Measurements from ENCODE around the gene CASP7.

CASP7 gene

GRCh38 chr10:113775686-113776294 lies 96.1 kb downstream of the CASP7 start:
- Mint-ChIP-seq H3K27me3 (peaks cover 21% of the 10 kb centered on the region), H3K4me3 (no peak overlapping the region), H3K36me3 (ENCODE audit: low read depth) (no peaks in the 10 kb centered on the region), H3K4me1 (no peaks in the 10 kb centered on the region), H3K27ac (no peak overlapping the region), H3K9me3 (no peaks in the 10 kb centered on the region)
- no peak for DNase-seq
- no peak for ATAC-seq

- no peaks in the 10 kb centered on the region for H3K9me3 Mint-ChIP-seq
These were observed 96.8 kb downstream of the CASP7 start for GRCh38 chr10:113776553-113776952.

More at GRCh38 chr10:113776553-113776952, 96.8 kb downstream of the CASP7 start:
- Mint-ChIP-seq H3K4me1 (no peaks in the 10 kb centered on the region), H3K36me3 (ENCODE audit: low read depth) (no peaks in the 10 kb centered on the region), H3K27ac (no peak overlapping the region), H3K27me3 (peaks cover 17% of the 10 kb centered on the region), H3K4me3 (no peak overlapping the region)
- ATAC-seq (no peak), DNase-seq (no peak)
